ENCODE measurements around the gene CHCHD2.
"Not testable (repeated sequence)": the region's sequence is repeated elsewhere in the genome, so short reads cannot be mapped to it uniquely, and the experiment has no call there.

The CHCHD2 gene

GRCh38 chr7:56106108-56107073, at the start of gene CHCHD2:
Gene CHCHD2 (minus strand): TSS chr7:56106476. CDS start chr7:56106413, 63 bp downstream.
- peak; percentile 95 for DNase-seq
- Mint-ChIP-seq H3K27me3 (peaks cover 0 to 4% of the 10 kb centered on the region in 2 donors), H3K9me3 (peaks cover 7 to 9% of the 10 kb centered on the region in 2 donors), H3K27ac (peak within 1 kb of the TSS; percentile 99), H3K4me1 (peaks cover 13 to 16% of the 10 kb centered on the region in 2 donors), H3K36me3 (peaks cover 18 to 22% of the 10 kb centered on the region in 2 donors), H3K4me3 (peak within 1 kb of the TSS; percentile 92 to 99)
- peak; percentile 97 to 99 for ATAC-seq (replicated peaks)

GRCh38 chr7:56131062-56131461, 24.8 kb upstream of the CHCHD2 start:
- not testable (repeated sequence) for H3K4me3 Mint-ChIP-seq; H3K9me3 Mint-ChIP-seq; H3K4me1 Mint-ChIP-seq; H3K27me3 Mint-ChIP-seq; DNase-seq; H3K27ac Mint-ChIP-seq; H3K36me3 Mint-ChIP-seq; ATAC-seq (replicated peaks)

- ATAC-seq (replicated peaks) (no peak), DNase-seq (no peak)
- H3K4me1 Mint-ChIP-seq, result no peaks in the 10 kb centered on the region
- H3K27me3 Mint-ChIP-seq, result peaks cover 0 to 11% of the 10 kb centered on the region in 2 donors
- H3K27ac Mint-ChIP-seq, result no peak overlapping the region
- H3K4me3 Mint-ChIP-seq, result no peak overlapping the region
- H3K9me3 Mint-ChIP-seq, result no peaks in the 10 kb centered on the region
- H3K36me3 Mint-ChIP-seq, result no peaks in the 10 kb centered on the region
Measured at GRCh38 chr7:56127241-56127975, 21.1 kb upstream of the CHCHD2 start.

GRCh38 chr7:56125831-56126230, 19.6 kb upstream of the CHCHD2 start:
- Mint-ChIP-seq H3K27me3 (peaks cover 7 to 12% of the 10 kb centered on the region in 2 donors), H3K36me3 (no peaks in the 10 kb centered on the region), H3K4me3 (no peak overlapping the region), H3K27ac (no peak overlapping the region), H3K9me3 (no peaks in the 10 kb centered on the region), H3K4me1 (no peaks in the 10 kb centered on the region)
- DNase-seq (no peak), ATAC-seq (replicated peaks) (no peak)

GRCh38 chr7:56124981-56125380, 18.7 kb upstream of the CHCHD2 start:
- H3K36me3 Mint-ChIP-seq, result no peaks in the 10 kb centered on the region
- no peaks in the 10 kb centered on the region for H3K9me3 Mint-ChIP-seq

GRCh38 chr7:56121440-56121839, 15.2 kb upstream of the CHCHD2 start:
- H3K27me3 Mint-ChIP-seq, result peaks cover 27 to 32% of the 10 kb centered on the region in 2 donors
- DNase-seq, result no peak
- no peak overlapping the region for H3K4me3 Mint-ChIP-seq
- ATAC-seq (replicated peaks), result no peak
- no peak overlapping the region for H3K27ac Mint-ChIP-seq
- H3K4me1 Mint-ChIP-seq, result no peaks in the 10 kb centered on the region
- H3K9me3 Mint-ChIP-seq, result no peaks in the 10 kb centered on the region
- H3K36me3 Mint-ChIP-seq, result no peaks in the 10 kb centered on the region

More at GRCh38 chr7:56124981-56125380, 18.7 kb upstream of the CHCHD2 start:
- Mint-ChIP-seq H3K27me3 (peaks cover 11 to 15% of the 10 kb centered on the region in 2 donors), H3K4me3 (no peak overlapping the region), H3K4me1 (no peaks in the 10 kb centered on the region), H3K27ac (no peak overlapping the region)
- ATAC-seq (replicated peaks) (no peak), DNase-seq (no peak)

- Mint-ChIP-seq H3K4me1 (no peaks in the 10 kb centered on the region), H3K9me3 (no peaks in the 10 kb centered on the region), H3K27me3 (peaks cover 27 to 43% of the 10 kb centered on the region in 2 donors), H3K36me3 (no peaks in the 10 kb centered on the region), H3K27ac (no peak within 1 kb of the TSS), H3K4me3 (peak within 1 kb of the TSS in 1 of 2 donors; percentile 46)
- ATAC-seq (replicated peaks) (no peak), DNase-seq (no peak)
Measured at GRCh38 chr7:56115852-56116538, 9.7 kb upstream of the CHCHD2 start, which contains the start of gene NUPR2. Gene NUPR2 (minus strand): TSS chr7:56116417. CDS start chr7:56116314, 103 bp downstream.

GRCh38 chr7:56112244-56112643, 6.0 kb upstream of the CHCHD2 start:
- not testable (repeated sequence) for H3K27ac Mint-ChIP-seq
- H3K27me3 Mint-ChIP-seq, result peaks cover 17 to 24% of the 10 kb centered on the region in 2 donors

GRCh38 chr7:56110611-56111010, 4.3 kb upstream of the CHCHD2 start:
- ATAC-seq (replicated peaks), result no peak
- H3K36me3 Mint-ChIP-seq, result peaks cover 15 to 16% of the 10 kb centered on the region in 2 donors
- peaks cover 7 to 9% of the 10 kb centered on the region in 2 donors for H3K9me3 Mint-ChIP-seq
- H3K4me3 Mint-ChIP-seq, result no peak overlapping the region
- DNase-seq, result no peak
- H3K4me1 Mint-ChIP-seq, result peaks cover 11 to 16% of the 10 kb centered on the region in 2 donors
- no peak overlapping the region for H3K27ac Mint-ChIP-seq
- H3K27me3 Mint-ChIP-seq, result peaks cover 5 to 8% of the 10 kb centered on the region in 2 donors

More at GRCh38 chr7:56112244-56112643, 6.0 kb upstream of the CHCHD2 start:
- H3K4me1 Mint-ChIP-seq; H3K36me3 Mint-ChIP-seq; ATAC-seq (replicated peaks); H3K4me3 Mint-ChIP-seq; H3K9me3 Mint-ChIP-seq; DNase-seq: not testable (repeated sequence)

- H3K4me3 Mint-ChIP-seq, result peak overlapping the region in 1 of 2 donors; percentile 52
- H3K27ac Mint-ChIP-seq, result peak overlapping the region; percentile 99
- peaks cover 0 to 4% of the 10 kb centered on the region in 2 donors for H3K27me3 Mint-ChIP-seq
- H3K9me3 Mint-ChIP-seq, result peaks cover 7 to 9% of the 10 kb centered on the region in 2 donors
- ATAC-seq (replicated peaks), result no peak
- H3K36me3 Mint-ChIP-seq, result peaks cover 18 to 19% of the 10 kb centered on the region in 2 donors
- peaks cover 13 to 16% of the 10 kb centered on the region in 2 donors for H3K4me1 Mint-ChIP-seq
- DNase-seq, result no peak
Measured at GRCh38 chr7:56107954-56108258, 1.6 kb upstream of the CHCHD2 start.

GRCh38 chr7:56105508-56105907, 768 bp downstream of the CHCHD2 start:
- peaks cover 22 to 30% of the 10 kb centered on the region in 2 donors for H3K36me3 Mint-ChIP-seq
- DNase-seq (no peak), ATAC-seq (replicated peaks) (no peak)
- peak overlapping the region; percentile 92 to 99 for H3K4me3 Mint-ChIP-seq
- H3K27ac Mint-ChIP-seq, result peak overlapping the region; percentile 99
- H3K9me3 Mint-ChIP-seq, result peaks cover 7 to 9% of the 10 kb centered on the region in 2 donors
- no peaks in the 10 kb centered on the region for H3K27me3 Mint-ChIP-seq
- peaks cover 14 to 24% of the 10 kb centered on the region in 2 donors for H3K4me1 Mint-ChIP-seq

- DNase-seq; H3K27me3 Mint-ChIP-seq; ATAC-seq (replicated peaks); H3K27ac Mint-ChIP-seq; H3K9me3 Mint-ChIP-seq; H3K4me3 Mint-ChIP-seq: not testable (repeated sequence)
- Mint-ChIP-seq H3K4me1 (peaks cover 14 to 24% of the 10 kb centered on the region in 2 donors), H3K36me3 (peaks cover 25 to 40% of the 10 kb centered on the region in 2 donors)
Measured at GRCh38 chr7:56104138-56104537, 2.1 kb downstream of the CHCHD2 start.

- DNase-seq (no peak), ATAC-seq (replicated peaks) (no peak)
- Mint-ChIP-seq H3K4me1 (peaks cover 6 to 8% of the 10 kb centered on the region in 2 donors), H3K4me3 (no peak overlapping the region), H3K36me3 (peaks cover 17 to 35% of the 10 kb centered on the region in 2 donors), H3K27me3 (no peaks in the 10 kb centered on the region), H3K9me3 (no peaks in the 10 kb centered on the region), H3K27ac (no peak overlapping the region)
Measured at GRCh38 chr7:56099653-56100052, 6.6 kb downstream of the CHCHD2 start.

All from stimulated activated naive B cell treated with anti-CD40 and anti-IgM and Interleukin-4, amounts not matched to agents 10 μg/mL and 1 μg/mL and 100 μg/mL, for 72 hours (primary cell).